ENCODE data around the gene DLG1. TPM values are rescaled to one million over a fixed set of nuclear protein-coding genes. Genes with fewer than 3 reads are reported as not detected.

Gene DLG1
- total RNA-seq, 1 donor from 2014 or later = 138 TPM

GRCh38 chr3:197317250-197317963 is 19.0 kb upstream of the DLG1 start:
- Mint-ChIP-seq H3K36me3 (peaks cover 2% of the 10 kb centered on the region), H3K27ac (no peak overlapping the region), H3K4me1 (no peaks in the 10 kb centered on the region), H3K27me3 (ENCODE audit: insufficient read depth, low read depth) (no peaks in the 10 kb centered on the region), H3K9me3 (peaks cover 6% of the 10 kb centered on the region), H3K4me3 (no peak overlapping the region)
- no peaks in the 10 kb centered on the region for H3K79me2 ChIP-seq (ENCODE audit: low read depth)
- TF ChIP-seq EZH2phosphoT487 (IDR thresholded peaks at IDR 0.05) = no peak
- TF ChIP-seq EZH2 (IDR thresholded peaks at IDR 0.05) = no peak
- TF ChIP-seq CTCF (IDR thresholded peaks at IDR 0.05) = no peak
- H3F3A ChIP-seq (ENCODE audit: low read depth) = no peaks in the 10 kb centered on the region
- no peak overlapping the region for H3K4me2 ChIP-seq
- no peak overlapping the region for H2AFZ ChIP-seq (replicated peaks)
- no peaks in the 10 kb centered on the region for H3K36me3 ChIP-seq
- H3K4me1 ChIP-seq = no peaks in the 10 kb centered on the region
- H3K27me3 ChIP-seq = no peaks in the 10 kb centered on the region
- no peak overlapping the region for H3K4me3 ChIP-seq
- no peak overlapping the region for H3K27ac ChIP-seq
- no peak for DNase-seq (ENCODE audit: low spot score)
- H3K9me3 ChIP-seq (ENCODE audit: low read depth) = no peaks in the 10 kb centered on the region
- no peaks in the 10 kb centered on the region for H4K20me1 ChIP-seq (ENCODE audit: low read depth)
- H3K9ac ChIP-seq = no peak overlapping the region

- H2AFZ ChIP-seq (replicated peaks) = no peak overlapping the region
- no peaks in the 10 kb centered on the region for H4K20me1 ChIP-seq (ENCODE audit: low read depth)
- H3F3A ChIP-seq (ENCODE audit: low read depth) = no peaks in the 10 kb centered on the region
- peaks cover 6% of the 10 kb centered on the region for H3K4me1 Mint-ChIP-seq
- peaks cover 2% of the 10 kb centered on the region for H3K27me3 Mint-ChIP-seq (ENCODE audit: insufficient read depth, low read depth)
- no peak overlapping the region for H3K4me2 ChIP-seq
- H3K36me3 ChIP-seq = no peaks in the 10 kb centered on the region
- H3K27me3 ChIP-seq = no peaks in the 10 kb centered on the region
- H3K27ac Mint-ChIP-seq = no peak overlapping the region
- TF ChIP-seq EZH2phosphoT487 (IDR thresholded peaks at IDR 0.05) = no peak
- no peak for TF ChIP-seq CTCF (IDR thresholded peaks at IDR 0.05)
- TF ChIP-seq EZH2 (IDR thresholded peaks at IDR 0.05) = no peak
- H3K9me3 Mint-ChIP-seq = peaks cover 10% of the 10 kb centered on the region
- H3K79me2 ChIP-seq (ENCODE audit: low read depth) = no peaks in the 10 kb centered on the region
- H3K36me3 Mint-ChIP-seq = peaks cover 3% of the 10 kb centered on the region
- H3K9me3 ChIP-seq (ENCODE audit: low read depth) = no peaks in the 10 kb centered on the region
- H3K4me3 ChIP-seq = no peak overlapping the region
- no peak overlapping the region for H3K4me3 Mint-ChIP-seq
- H3K27ac ChIP-seq = no peak overlapping the region
- no peaks in the 10 kb centered on the region for H3K4me1 ChIP-seq
- no peak overlapping the region for H3K9ac ChIP-seq
- DNase-seq (ENCODE audit: low spot score) = no peak
Measured at GRCh38 chr3:197312431-197312830, 14.0 kb upstream of the DLG1 start.

- Histone ChIP-seq H3K9ac (no peak overlapping the region), H2AFZ (replicated peaks) (no peak overlapping the region), H3K79me2 (ENCODE audit: low read depth) (no peaks in the 10 kb centered on the region), H3K4me1 (no peaks in the 10 kb centered on the region), H3K4me2 (no peak overlapping the region), H3K9me3 (ENCODE audit: low read depth) (no peaks in the 10 kb centered on the region), H3K27ac (no peak overlapping the region), H3K4me3 (no peak overlapping the region), H3K36me3 (no peaks in the 10 kb centered on the region), H4K20me1 (ENCODE audit: low read depth) (no peaks in the 10 kb centered on the region), H3K27me3 (no peaks in the 10 kb centered on the region), H3F3A (ENCODE audit: low read depth) (no peaks in the 10 kb centered on the region)
- Mint-ChIP-seq H3K4me1 (peaks cover 6% of the 10 kb centered on the region), H3K27ac (no peak overlapping the region), H3K36me3 (peaks cover 3% of the 10 kb centered on the region), H3K9me3 (peaks cover 10% of the 10 kb centered on the region), H3K4me3 (no peak overlapping the region), H3K27me3 (ENCODE audit: insufficient read depth, low read depth) (peaks cover 2% of the 10 kb centered on the region)
- TF ChIP-seq EZH2 (IDR thresholded peaks at IDR 0.05) = no peak
- TF ChIP-seq EZH2phosphoT487 (IDR thresholded peaks at IDR 0.05) = no peak
- no peak for TF ChIP-seq CTCF (IDR thresholded peaks at IDR 0.05)
- DNase-seq (ENCODE audit: low spot score) = no peak
Measured at GRCh38 chr3:197311591-197311990, 13.2 kb upstream of the DLG1 start.

Measured in neural progenitor cell (in vitro differentiated cells).